ENCODE data around the gene CACNA1I. TPM values are rescaled to one million over a fixed set of nuclear protein-coding genes. Genes with fewer than 3 reads are reported as not detected.
A peak's percentile ranks its signal among the peaks of the same experiment; 100 is the strongest.

Gene CACNA1I
- total and polyA plus RNA-seq, 2 donors (not counting 3 experiments of a cell fraction or from before 2014, with no cell fraction given) = not detected

- Histone ChIP-seq H3K27me3 (ENCODE audit: control insufficient read depth in 2 of 2, insufficient read depth in 2 of 2, low read length in 2 of 2) (peaks cover 0 to 4% of the 10 kb centered on the region in 2 experiments), H3K4me2 (ENCODE audit: insufficient read depth, low read length) (no peak overlapping the region), H2AFZ (ENCODE audit: low read depth, low read length) (no peak overlapping the region), H3K4me3 (replicated peaks in 1 of 3; ENCODE audit: insufficient read depth in 1 of 3, low read depth in 1 of 3, low read length in 3 of 3) (no peak overlapping the region), H3K36me3 (ENCODE audit: control insufficient read depth in 2 of 2, extremely low read depth in 1 of 2, insufficient read depth in 2 of 2, low read length in 2 of 2) (no peaks in the 10 kb centered on the region), H3K27ac (ENCODE audit: insufficient read depth, low read depth, low read length) (no peak overlapping the region), H3K9ac (replicated peaks; ENCODE audit: extremely low read depth, insufficient read depth, low read length) (no peak overlapping the region), H3K79me2 (ENCODE audit: control insufficient read depth, insufficient read depth, low read length) (no peaks in the 10 kb centered on the region), H3K4me1 (ENCODE audit: control insufficient read depth, extremely low read depth, insufficient read depth, low read length) (no peaks in the 10 kb centered on the region), H3K9me3 (replicated peaks; ENCODE audit: control insufficient read depth, insufficient read depth, low read length) (no peaks in the 10 kb centered on the region), H4K20me1 (replicated peaks; ENCODE audit: control insufficient read depth, extremely low read depth, insufficient read depth, low read length) (no peaks in the 10 kb centered on the region), H3K9me1 (replicated peaks; ENCODE audit: control insufficient read depth, extremely low read depth, insufficient read depth, low read length) (no peaks in the 10 kb centered on the region)
- FAIRE-seq (no peak), DNase-seq (ENCODE audit: low read depth, low spot score) (no peak)
- POLR2A ChIA-PET = no interaction called here
- intact Hi-C loops (cut with micrococcal nuclease) (no loop called here), dilution Hi-C loops (cut with MboI; ENCODE audit: extremely low pct_ligation_motif_present, low sequenced_read_pairs) (no loop called here)
- TF ChIP-seq MYC (IDR thresholded peaks at IDR 0.05; ENCODE audit: low read depth, low read length) (no peak), MAX (IDR thresholded peaks at IDR 0.05; ENCODE audit: insufficient read depth, insufficient read length) (peak; percentile 17), POLR2AphosphoS5 (IDR thresholded peaks at IDR 0.05; ENCODE audit: insufficient read depth, low read depth, low read length) (no peak), JUN (IDR thresholded peaks at IDR 0.05; ENCODE audit: borderline replicate concordance, insufficient read depth, insufficient read length, low read depth) (no peak), GATA2 (IDR thresholded peaks at IDR 0.05; ENCODE audit: insufficient read depth, insufficient read length, low read depth, low read length) (no peak), EZH2 (IDR thresholded peaks at IDR 0.05; ENCODE audit: borderline replicate concordance, low read depth, low read length, severe bottlenecking) (no peak), FOS (IDR thresholded peaks at IDR 0.05; ENCODE audit: borderline replicate concordance, insufficient read depth, low read length) (no peak), POLR2A (IDR thresholded peaks at IDR 0.05; ENCODE audit: low read depth, low read length) (no peak)
- TF ChIP-seq, protein P1, sequence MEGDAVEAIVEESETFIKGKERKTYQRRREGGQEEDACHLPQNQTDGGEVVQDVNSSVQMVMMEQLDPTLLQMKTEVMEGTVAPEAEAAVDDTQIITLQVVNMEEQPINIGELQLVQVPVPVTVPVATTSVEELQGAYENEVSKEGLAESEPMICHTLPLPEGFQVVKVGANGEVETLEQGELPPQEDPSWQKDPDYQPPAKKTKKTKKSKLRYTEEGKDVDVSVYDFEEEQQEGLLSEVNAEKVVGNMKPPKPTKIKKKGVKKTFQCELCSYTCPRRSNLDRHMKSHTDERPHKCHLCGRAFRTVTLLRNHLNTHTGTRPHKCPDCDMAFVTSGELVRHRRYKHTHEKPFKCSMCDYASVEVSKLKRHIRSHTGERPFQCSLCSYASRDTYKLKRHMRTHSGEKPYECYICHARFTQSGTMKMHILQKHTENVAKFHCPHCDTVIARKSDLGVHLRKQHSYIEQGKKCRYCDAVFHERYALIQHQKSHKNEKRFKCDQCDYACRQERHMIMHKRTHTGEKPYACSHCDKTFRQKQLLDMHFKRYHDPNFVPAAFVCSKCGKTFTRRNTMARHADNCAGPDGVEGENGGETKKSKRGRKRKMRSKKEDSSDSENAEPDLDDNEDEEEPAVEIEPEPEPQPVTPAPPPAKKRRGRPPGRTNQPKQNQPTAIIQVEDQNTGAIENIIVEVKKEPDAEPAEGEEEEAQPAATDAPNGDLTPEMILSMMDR (IDR thresholded peaks at IDR 0.05; ENCODE audit: extremely low read depth in 1 of 2, insufficient read depth in 1 of 2, low read depth in 1 of 2, low read length in 2 of 2) = no peak
- no TSS peak for BruUV-seq (replicated peaks)
- CTCF ChIA-PET = no interaction called here
These were observed 27.7 kb downstream of the CACNA1I start for GRCh38 chr22:39598017-39598965.
